ENCODE results near the gene KCNG1. TPM values are rescaled to one million over a fixed set of nuclear protein-coding genes. Genes with fewer than 3 reads are reported as not detected.

The KCNG1 gene
- total RNA-seq, 1 donor = 3.0 TPM

GRCh38 chr20:50969435-50969834, 53.5 kb downstream of the KCNG1 start:
- DNase-seq (ENCODE audit: low read depth) = no peak
- H3K4me3 ChIP-seq (ENCODE audit: low read depth, low read length) = no peak overlapping the region
- TF ChIP-seq CTCF (IDR thresholded peaks at IDR 0.05; ENCODE audit: insufficient read depth, low read length) = no peak

- no peak for TF ChIP-seq CTCF (IDR thresholded peaks at IDR 0.05; ENCODE audit: insufficient read depth, low read length)
- no peak overlapping the region for H3K4me3 ChIP-seq (ENCODE audit: low read depth, low read length)
- no peak for DNase-seq (ENCODE audit: low read depth)
Measured at GRCh38 chr20:50968289-50968688, 54.6 kb downstream of the KCNG1 start.

GRCh38 chr20:50967586-50967985, 55.3 kb downstream of the KCNG1 start:
- H3K4me3 ChIP-seq (ENCODE audit: low read depth, low read length) = no peak overlapping the region
- TF ChIP-seq CTCF (IDR thresholded peaks at IDR 0.05; ENCODE audit: insufficient read depth, low read length) = no peak
- no peak for DNase-seq (ENCODE audit: low read depth)

GRCh38 chr20:50959543-50960126, 63.3 kb downstream of the KCNG1 start:
- DNase-seq (ENCODE audit: low read depth) = no peak
- no peak for TF ChIP-seq CTCF (IDR thresholded peaks at IDR 0.05; ENCODE audit: insufficient read depth, low read length)
- peak overlapping the region; percentile 99 for H3K4me3 ChIP-seq (ENCODE audit: low read depth, low read length)

GRCh38 chr20:50958615-50959542, 64.0 kb downstream of the KCNG1 start, which contains the start of gene MOCS3:
Gene MOCS3, plus strand, starts transcription at chr20:50958818. Its CDS starts 25 bp downstream, at chr20:50958843.
- DNase-seq (ENCODE audit: low read depth) = peak; percentile 96
- H3K4me3 ChIP-seq (ENCODE audit: low read depth, low read length) = peak within 1 kb of the TSS; percentile 99
- no peak for TF ChIP-seq CTCF (IDR thresholded peaks at IDR 0.05; ENCODE audit: insufficient read depth, low read length)

GRCh38 chr20:50957798-50958614, 64.9 kb downstream of the KCNG1 start, which contains the start of gene DPM1:
Gene DPM1, minus strand, starts transcription at chr20:50958532. Its CDS starts 9 bp downstream, at chr20:50958523.
- DNase-seq (ENCODE audit: low read depth) = peak; percentile 28

More at GRCh38 chr20:50957798-50958614, 64.9 kb downstream of the KCNG1 start, which contains the start of gene DPM1:
- H3K4me3 ChIP-seq (ENCODE audit: low read depth, low read length) = peak within 1 kb of the TSS; percentile 99
- TF ChIP-seq CTCF (IDR thresholded peaks at IDR 0.05; ENCODE audit: insufficient read depth, low read length) = no peak
